HepG2 (cell line): ENCODE results near the gene PTPN22. TPM values are rescaled to one million over a fixed set of nuclear protein-coding genes. Genes with fewer than 3 reads are reported as not detected.

ENCODE experiments used
- ARNT ChIP-seq: fragments of 450-650 bp; IDR thresholded peaks from 2 replicates; pipeline ENCODE4 v1.6.1; 2017
- CBX2 ChIP-seq, 2 experiments: fragments of 200-600 bp in 1 of 2; sonication (generic); formaldehyde crosslinking in 1 of 2; IDR thresholded peaks; 2 replicates each; pipeline versions ENCODE4 v1.7.0 to v1.8.1; 2018 to 2022; ENCODE audit warnings: low read depth in 2 of 2, low read length in 1 of 2, mild to moderate bottlenecking in 1 of 2, missing genetic modification reagents in 1 of 2
- GLI4 ChIP-seq: sonication (generic); formaldehyde crosslinking; IDR thresholded peaks from 2 replicates; pipeline ENCODE4 v1.5.1; 2020; ENCODE audit warnings: missing genetic modification reagents, mild to moderate bottlenecking, moderate library complexity, borderline replicate concordance
- HOXA3 ChIP-seq: sonication (generic); formaldehyde crosslinking; IDR thresholded peaks from 2 replicates; pipeline ENCODE4 v1.5.0; 2020; ENCODE audit warnings: missing genetic modification reagents
- KAT8 ChIP-seq: IDR thresholded peaks from 2 replicates; pipeline ENCODE4 v1.6.1; 2016; ENCODE audit warnings: missing genetic modification reagents, missing compliant biosample characterization
- KDM6A ChIP-seq: IDR thresholded peaks from 2 replicates; pipeline ENCODE4 v1.6.1; 2016; ENCODE audit warnings: low read depth
- MAX ChIP-seq: IDR thresholded peaks from 2 replicates; pipeline ENCODE4 v1.6.1; 2012; ENCODE audit warnings: inconsistent platforms
- MAZ ChIP-seq, 2 experiments: sonication (generic) in 1 of 2; formaldehyde crosslinking in 1 of 2; IDR thresholded peaks; 2 replicates each; pipeline versions ENCODE4 v1.5.0 to v1.6.1; 2012 to 2020; ENCODE audit warnings: low read depth in 2 of 2, mild to moderate bottlenecking in 2 of 2, borderline replicate concordance in 1 of 2, improper control_type of control experiment in 1 of 2, low read length in 1 of 2, missing genetic modification reagents in 1 of 2, moderate library complexity in 1 of 2
- MEIS1 ChIP-seq: sonication (generic); formaldehyde crosslinking; IDR thresholded peaks from 2 replicates; pipeline ENCODE4 v1.9.0; 2021; ENCODE audit warnings: mild to moderate bottlenecking, missing genetic modification reagents, moderate library complexity, borderline replicate concordance
- SP4 ChIP-seq: sonication (generic); formaldehyde crosslinking; IDR thresholded peaks from 2 replicates; pipeline ENCODE4 v1.8.1; 2023; ENCODE audit warnings: mild to moderate bottlenecking, missing genetic modification reagents
- ZBTB1 ChIP-seq: sonication (generic); formaldehyde crosslinking; IDR thresholded peaks from 2 replicates; pipeline ENCODE4 v1.4.0; 2020; ENCODE audit warnings: missing genetic modification reagents, borderline replicate concordance
- ZNF275 ChIP-seq: sonication (generic); formaldehyde crosslinking; IDR thresholded peaks from 2 replicates; pipeline ENCODE4 v1.8.0; 2022; ENCODE audit warnings: missing genetic modification reagents, mild to moderate bottlenecking, inconsistent platforms, borderline replicate concordance
- ZNF34 ChIP-seq: sonication (generic); formaldehyde crosslinking; IDR thresholded peaks from 2 replicates; pipeline ENCODE4 v1.4.0; 2020; ENCODE audit warnings: mild to moderate bottlenecking, missing genetic modification reagents, borderline replicate concordance
- ZNF354B ChIP-seq: sonication (generic); formaldehyde crosslinking; IDR thresholded peaks from 2 replicates; pipeline ENCODE4 v1.8.0; 2022; ENCODE audit warnings: mild to moderate bottlenecking, missing genetic modification reagents
- ZNF503 ChIP-seq: sonication (generic); formaldehyde crosslinking; IDR thresholded peaks from 2 replicates; pipeline ENCODE4 v1.4.0; 2020; ENCODE audit warnings: missing genetic modification reagents
- ZNF564 ChIP-seq: sonication (generic); formaldehyde crosslinking; IDR thresholded peaks from 2 replicates; pipeline ENCODE4 v1.8.1; 2023; ENCODE audit warnings: mild to moderate bottlenecking, missing genetic modification reagents
- ZNF616 ChIP-seq: sonication (generic); formaldehyde crosslinking; IDR thresholded peaks from 2 replicates; pipeline ENCODE4 v1.5.0; 2020; ENCODE audit warnings: low read depth, mild to moderate bottlenecking, missing genetic modification reagents
- ZNF720 ChIP-seq: sonication (generic); formaldehyde crosslinking; IDR thresholded peaks from 2 replicates; pipeline ENCODE4 v1.4.0; 2020; ENCODE audit warnings: missing genetic modification reagents
- ZNF792 ChIP-seq: IDR thresholded peaks from 2 replicates; pipeline ENCODE4 v1.6.1; 2016
- polyA plus RNA-seq, 8 experiments: library from polyadenylated mRNA; depleted of rRNA in 3 of 8; stranded (reverse) in 7 of 8; unstranded in 1 of 8; fragments of >200 nt; fragmentation: Illumina TruSeq in 4 of 8; extraction: Trizol in 4 of 8; gene quantifications; 2 replicates each; pipeline versions ENCODE4 v1.2.1 to v1.2.3, GENCODE V29; 2011 to 2016; ENCODE audit warnings: low read depth in 4 of 8, missing spikeins in 1 of 8, mixed read lengths in 1 of 8; ENCODE audit not compliant: insufficient read depth in 1 of 8
- total RNA-seq, 5 experiments: library from RNA; depleted of rRNA; stranded (reverse); fragments of >200 nt; fragmentation: Illumina TruSeq; extraction: Trizol; gene quantifications; 2 replicates each; pipeline ENCODE4 v1.2.3, GENCODE V29; 2016; ENCODE audit warnings: low read depth in 1 of 5
- TF ChIP-seq, protein P1 (sequence below): sonication (generic); formaldehyde crosslinking; IDR thresholded peaks from 2 replicates; pipeline ENCODE4 v1.4.0; 2020; ENCODE audit warnings: missing genetic modification reagents
- TF ChIP-seq, protein P2 (sequence below): sonication (generic); formaldehyde crosslinking; IDR thresholded peaks from 2 replicates; pipeline ENCODE4 v1.8.0; 2022; ENCODE audit warnings: missing genetic modification reagents, low read depth, mild to moderate bottlenecking, borderline replicate concordance

PTPN22 gene
- total and polyA plus RNA-seq, 2 of the 13 experiments (the other 11 are each of a cell fraction or from before 2014, with no cell fraction given), result not detected

- TF ChIP-seq HOXA3 (CRISPR knock-in tag) (peak; percentile 93), SP4 (CRISPR knock-in tag) (peak; percentile 84), KAT8 (CRISPR knock-in tag) (peak; percentile 94), ZBTB1 (CRISPR knock-in tag) (no peak), ZNF503 (CRISPR knock-in tag) (peak; percentile 71; the same call in 1 of the 2 replicates), ZNF616 (CRISPR knock-in tag) (0 out of 2 replicates have a peak, but pooled peaks have one; percentile 16), ZNF564 (CRISPR knock-in tag) (peak; percentile 71; the same call in 1 of the 2 replicates), ZNF275 (CRISPR knock-in tag) (peak; percentile 32; the same call in 1 of the 2 replicates), MAZ (IDR thresholded peaks at IDR 0.05; ENCODE audit: borderline replicate concordance, low read depth, low read length) (peak; percentile 56; the same call in 1 of the 2 replicates), MAZ (CRISPR knock-in tag; IDR thresholded peaks at IDR 0.05; ENCODE audit: low read depth) (peak; percentile 90), ARNT (no peak), MEIS1 (CRISPR knock-in tag) (no peak), ZNF720 (no peak), ZNF354B (0 out of 2 replicates have a peak, but pooled peaks have one; percentile 27), CBX2 (IDR thresholded peaks at IDR 0.05; ENCODE audit: low read depth, low read length) (no peak), CBX2 (CRISPR knock-in tag; IDR thresholded peaks at IDR 0.05; ENCODE audit: low read depth) (no peak), KDM6A (CRISPR knock-in tag) (no peak; the same call in 1 of the 2 replicates), ZNF34 (CRISPR knock-in tag) (no peak), MAX (peak; percentile 84), ZNF792 (0 out of 2 replicates have a peak, but pooled peaks have one; percentile 63), GLI4 (no peak)
- TF ChIP-seq, protein P1, sequence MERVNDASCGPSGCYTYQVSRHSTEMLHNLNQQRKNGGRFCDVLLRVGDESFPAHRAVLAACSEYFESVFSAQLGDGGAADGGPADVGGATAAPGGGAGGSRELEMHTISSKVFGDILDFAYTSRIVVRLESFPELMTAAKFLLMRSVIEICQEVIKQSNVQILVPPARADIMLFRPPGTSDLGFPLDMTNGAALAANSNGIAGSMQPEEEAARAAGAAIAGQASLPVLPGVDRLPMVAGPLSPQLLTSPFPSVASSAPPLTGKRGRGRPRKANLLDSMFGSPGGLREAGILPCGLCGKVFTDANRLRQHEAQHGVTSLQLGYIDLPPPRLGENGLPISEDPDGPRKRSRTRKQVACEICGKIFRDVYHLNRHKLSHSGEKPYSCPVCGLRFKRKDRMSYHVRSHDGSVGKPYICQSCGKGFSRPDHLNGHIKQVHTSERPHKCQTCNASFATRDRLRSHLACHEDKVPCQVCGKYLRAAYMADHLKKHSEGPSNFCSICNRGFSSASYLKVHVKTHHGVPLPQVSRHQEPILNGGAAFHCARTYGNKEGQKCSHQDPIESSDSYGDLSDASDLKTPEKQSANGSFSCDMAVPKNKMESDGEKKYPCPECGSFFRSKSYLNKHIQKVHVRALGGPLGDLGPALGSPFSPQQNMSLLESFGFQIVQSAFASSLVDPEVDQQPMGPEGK, result peak; percentile 74
- TF ChIP-seq, protein P2, sequence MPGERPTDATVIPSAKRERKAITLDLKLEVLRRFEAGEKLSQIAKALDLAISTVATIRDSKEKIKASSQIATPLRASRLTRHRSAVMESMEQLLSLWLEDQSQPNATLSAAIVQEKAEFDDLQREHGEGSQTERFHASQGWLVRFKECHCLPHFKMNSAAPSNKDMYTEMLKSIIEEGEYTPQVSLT (CRISPR knock-in tag), result no peak
Measured at GRCh38 chr1:113904674-113905434, 33.3 kb upstream of the PTPN22 start, which contains the start of the genes AP4B1 and DCLRE1B (continued).
